ENCODE measurements around the gene SLCO1A2.

SLCO1A2 gene

GRCh38 chr12:21220266-21220665 lies 114.5 kb downstream of the SLCO1A2 start:
- FAIRE-seq (no peak), DNase-seq (ENCODE audit: low spot score) (no peak)

DNA sequence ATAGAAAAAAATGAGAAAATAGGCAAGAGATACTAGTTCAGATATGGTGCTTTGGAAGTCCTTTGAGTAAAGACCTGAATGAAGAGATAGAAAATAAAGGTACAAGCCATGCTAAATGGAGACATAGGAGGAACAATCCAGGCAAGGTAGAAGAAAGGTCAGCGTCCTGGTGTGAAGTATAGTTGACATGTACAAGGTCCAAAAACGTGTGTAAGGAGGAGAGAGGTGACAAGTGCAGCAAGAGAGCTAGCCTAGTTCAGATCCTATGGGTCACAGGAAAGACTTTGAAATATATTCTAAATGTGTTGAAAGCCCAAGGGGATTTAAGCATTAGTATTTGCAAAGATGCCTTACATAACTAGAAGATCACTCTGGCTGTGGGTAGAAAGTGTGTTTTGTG lies 115.5 kb downstream of the SLCO1A2 start:
- FAIRE-seq = no peak
- DNase-seq (ENCODE audit: low spot score) = no peak

Measured in urothelium cell line (cell line).